ENCODE measurements around the gene NCAPD3.

DNA sequence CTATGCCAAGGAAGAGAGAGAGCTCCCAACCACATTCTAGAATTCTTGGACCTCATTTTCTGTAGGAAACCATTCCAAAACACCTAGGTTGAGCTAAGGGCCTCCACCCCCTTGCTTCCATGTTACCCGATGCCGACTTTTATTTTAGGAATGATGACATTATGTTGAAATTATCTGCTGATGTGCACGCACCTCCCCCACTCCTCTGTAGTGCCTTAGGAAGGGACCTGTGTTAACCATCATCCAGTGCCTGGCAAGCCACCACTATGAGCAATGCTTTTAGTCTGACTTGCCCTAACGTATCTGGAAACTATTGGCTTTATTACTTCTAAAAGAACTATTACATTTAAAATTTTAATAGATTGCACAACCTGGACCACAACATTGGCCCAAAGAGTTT is 42.1 kb downstream of the NCAPD3 start:
- TF ChIP-seq POLR2AphosphoS5 (IDR thresholded peaks at IDR 0.05; ENCODE audit: borderline replicate concordance, low read depth, low read length) (no peak), EZH2 (IDR thresholded peaks at IDR 0.05) (no peak)
